PFSK-1 (cell line): ENCODE results near the gene NOC3L.

Experiments
- SIN3A ChIP-seq: IDR thresholded peaks from 2 replicates; pipeline ENCODE4 v1.6.1; 2012; ENCODE audit warnings: mild to moderate bottlenecking, low read length, moderate library complexity, borderline replicate concordance; ENCODE audit not compliant: insufficient read depth
- TAF1 ChIP-seq: IDR thresholded peaks from 2 replicates; pipeline ENCODE4 v1.6.1; 2012; ENCODE audit warnings: low read length, control low read depth, borderline replicate concordance; ENCODE audit not compliant: insufficient read depth

DNA sequence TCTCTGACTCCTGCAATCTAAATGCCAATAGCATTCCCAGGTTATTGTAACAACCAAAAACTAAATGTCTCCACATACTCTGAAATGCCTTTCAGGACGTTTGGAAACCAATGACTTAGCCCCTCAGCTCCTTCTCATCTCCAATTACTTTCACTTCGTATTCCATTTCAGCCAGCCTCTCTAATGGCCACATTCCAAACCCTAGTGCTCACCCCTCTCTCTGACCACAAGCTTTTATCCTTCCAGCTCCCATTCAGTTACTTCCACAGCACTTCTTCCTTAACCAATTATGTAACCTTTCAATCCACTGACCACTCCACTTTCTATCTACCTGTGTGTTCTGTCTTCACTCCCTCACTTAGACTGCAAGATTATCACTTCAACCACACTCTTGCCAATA, 4.3 kb downstream of the NOC3L start:
- TF ChIP-seq SIN3A (no peak), TAF1 (no peak)
